Cardiac muscle cell (in vitro differentiated cells and primary cell): ENCODE data around the gene HADH. TPM values are rescaled to one million over a fixed set of nuclear protein-coding genes. Genes with fewer than 3 reads are reported as not detected.
A peak's percentile ranks its signal among the peaks of the same experiment; 100 is the strongest.

ENCODE experiments used
- DNase-seq, 2 donors: peaks; one replicate each; pipeline versions ENCODE4 v3.0.0 to v3.0.0-alpha.2; 2010 to 2017; ENCODE audit warnings: low read depth in 1 of 2, low spot score in 1 of 2
- H3K27ac ChIP-seq: fragments of 200-600 bp; sonication (generic); 2 replicates; pipeline ENCODE4 v1.5.1; 2016
- H3K27me3 ChIP-seq: fragments of 200-600 bp; sonication (generic); 2 replicates; pipeline ENCODE4 v1.6.0; 2016; ENCODE audit warnings: control low read depth
- H3K36me3 ChIP-seq: fragments of 200-600 bp; sonication (generic); 2 replicates; pipeline ENCODE4 v1.5.1; 2016; ENCODE audit warnings: control low read depth
- H3K4me1 ChIP-seq: fragments of 200-600 bp; sonication (generic); 2 replicates; pipeline ENCODE4 v1.8.1; 2017; ENCODE audit warnings: low read depth, mild to moderate bottlenecking, mixed run types
- H3K4me3 ChIP-seq: fragments of 200-600 bp; sonication (generic); 2 replicates; pipeline ENCODE4 v1.5.1; 2016; ENCODE audit warnings: mild to moderate bottlenecking
- H3K9me3 ChIP-seq: fragments of 200-600 bp; sonication (generic); 2 replicates; pipeline ENCODE4 v1.5.1; 2017; ENCODE audit warnings: low read depth, mild to moderate bottlenecking, control low read depth
- polyA plus RNA-seq: library from polyadenylated mRNA; unstranded; fragments of >200 nt; fragmentation: Nextera tagmentation; extraction: Ambion mirVana; gene quantifications from 2 replicates; pipeline ENCODE4 v1.2.1, GENCODE V29; 2016
- total RNA-seq: library from RNA; depleted of rRNA; stranded (reverse); fragments of >200 nt; gene quantifications from 2 replicates; pipeline ENCODE4 v1.2.3, GENCODE V29; 2016
- TF ChIP-seq, protein P1 (sequence below): IDR thresholded peaks from 2 replicates; pipeline ENCODE4 v1.5.1; 2012; ENCODE audit warnings: low read depth, mild to moderate bottlenecking, low read length

Gene HADH
- total and polyA plus RNA-seq, 2 experiments from 2014 or later, result 59.1 to 84.7 TPM

DNA sequence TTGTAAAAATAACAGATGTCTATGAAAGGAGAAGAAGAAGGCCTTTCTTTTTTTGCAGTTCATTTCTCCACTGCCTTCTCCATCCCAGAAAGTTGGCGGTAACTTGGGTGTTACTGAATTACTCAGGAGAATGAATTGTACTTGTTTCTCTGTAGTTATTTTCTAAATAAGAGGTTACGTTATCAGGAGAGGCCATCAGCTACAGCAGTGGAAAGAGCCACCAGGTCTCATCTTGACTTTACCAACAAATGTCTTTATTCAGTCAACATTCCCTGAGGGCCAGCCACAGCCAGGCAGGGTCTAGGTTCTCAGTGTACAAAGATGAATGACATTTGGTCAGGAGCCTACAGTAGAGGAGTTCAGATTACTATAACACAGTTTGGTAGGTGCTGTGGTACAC, 8.1 kb downstream of the HADH start:
- no peaks in the 10 kb centered on the region for H3K27me3 ChIP-seq
- TF ChIP-seq, protein P1, sequence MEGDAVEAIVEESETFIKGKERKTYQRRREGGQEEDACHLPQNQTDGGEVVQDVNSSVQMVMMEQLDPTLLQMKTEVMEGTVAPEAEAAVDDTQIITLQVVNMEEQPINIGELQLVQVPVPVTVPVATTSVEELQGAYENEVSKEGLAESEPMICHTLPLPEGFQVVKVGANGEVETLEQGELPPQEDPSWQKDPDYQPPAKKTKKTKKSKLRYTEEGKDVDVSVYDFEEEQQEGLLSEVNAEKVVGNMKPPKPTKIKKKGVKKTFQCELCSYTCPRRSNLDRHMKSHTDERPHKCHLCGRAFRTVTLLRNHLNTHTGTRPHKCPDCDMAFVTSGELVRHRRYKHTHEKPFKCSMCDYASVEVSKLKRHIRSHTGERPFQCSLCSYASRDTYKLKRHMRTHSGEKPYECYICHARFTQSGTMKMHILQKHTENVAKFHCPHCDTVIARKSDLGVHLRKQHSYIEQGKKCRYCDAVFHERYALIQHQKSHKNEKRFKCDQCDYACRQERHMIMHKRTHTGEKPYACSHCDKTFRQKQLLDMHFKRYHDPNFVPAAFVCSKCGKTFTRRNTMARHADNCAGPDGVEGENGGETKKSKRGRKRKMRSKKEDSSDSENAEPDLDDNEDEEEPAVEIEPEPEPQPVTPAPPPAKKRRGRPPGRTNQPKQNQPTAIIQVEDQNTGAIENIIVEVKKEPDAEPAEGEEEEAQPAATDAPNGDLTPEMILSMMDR, result no peak
- H3K36me3 ChIP-seq, result no peaks in the 10 kb centered on the region
- H3K4me1 ChIP-seq, result peaks cover 30% of the 10 kb centered on the region
- no peak for DNase-seq
- H3K4me3 ChIP-seq, result no peak overlapping the region
- H3K9me3 ChIP-seq, result no peaks in the 10 kb centered on the region
- H3K27ac ChIP-seq, result peak overlapping the region; percentile 83

DNA sequence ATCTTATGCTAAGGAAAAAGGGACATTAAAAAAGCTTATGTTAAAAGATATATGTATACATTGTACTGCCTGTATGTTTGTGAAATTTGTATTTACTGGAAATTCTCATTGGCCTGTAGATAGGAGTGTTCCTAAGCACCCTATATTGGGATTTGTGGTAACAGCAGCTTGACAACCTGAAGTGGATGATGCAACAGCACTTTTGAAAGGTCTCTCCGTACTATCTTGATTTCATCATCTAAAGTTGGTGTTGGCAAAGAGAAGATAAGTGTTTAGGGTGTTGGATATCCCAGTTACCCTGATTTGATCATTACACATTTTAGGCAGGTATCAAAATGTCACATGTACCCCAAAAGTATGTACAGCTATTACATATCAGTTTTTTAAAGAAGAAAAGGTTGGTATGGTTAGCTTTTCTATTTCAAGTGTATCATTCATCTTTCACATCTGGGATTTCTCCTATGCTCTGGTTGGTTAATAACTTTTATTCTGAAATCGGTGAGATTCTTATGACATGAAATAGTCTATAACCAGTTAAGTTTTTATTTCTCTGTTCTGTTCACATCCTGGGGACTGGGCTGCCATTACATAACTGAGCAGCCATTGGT, 10.3 kb downstream of the HADH start:
- Histone ChIP-seq H3K9me3 (no peaks in the 10 kb centered on the region), H3K27me3 (no peaks in the 10 kb centered on the region), H3K27ac (no peak overlapping the region), H3K36me3 (no peaks in the 10 kb centered on the region), H3K4me1 (peaks cover 20% of the 10 kb centered on the region), H3K4me3 (no peak overlapping the region)
- DNase-seq, result no peak
- TF ChIP-seq, protein P1, result no peak

DNA sequence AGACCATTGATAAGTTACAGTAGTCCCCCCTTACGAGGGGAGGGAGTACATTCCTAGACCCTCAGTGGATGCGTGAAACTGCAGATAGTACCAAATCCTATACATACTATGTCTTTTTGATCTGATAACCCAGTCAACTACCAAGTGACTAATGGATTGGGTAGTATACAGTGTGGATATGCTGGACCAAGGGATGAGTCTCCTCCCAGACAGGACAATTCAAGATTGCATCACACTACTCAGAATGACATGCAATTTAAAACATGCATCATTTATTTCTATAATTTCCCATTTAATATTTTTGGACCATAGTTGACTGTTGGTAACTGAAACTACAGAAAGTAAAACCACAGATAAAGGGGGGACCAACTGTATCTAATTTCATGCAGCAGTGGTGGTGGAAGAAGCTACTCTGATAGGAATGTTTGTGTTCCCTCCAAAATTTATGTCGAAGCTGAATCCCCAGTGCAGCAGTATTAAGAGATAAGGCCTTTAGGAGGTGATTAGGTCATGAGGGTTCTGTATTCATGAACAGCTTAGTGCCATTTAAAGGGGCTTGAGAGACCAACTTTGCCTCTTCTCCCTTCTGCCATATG, 11.9 kb downstream of the HADH start:
- H3K36me3 ChIP-seq, result no peaks in the 10 kb centered on the region
- peaks cover 20% of the 10 kb centered on the region for H3K4me1 ChIP-seq
- H3K27me3 ChIP-seq, result no peaks in the 10 kb centered on the region
- no peak overlapping the region for H3K4me3 ChIP-seq
- TF ChIP-seq, protein P1, result no peak
- no peak overlapping the region for H3K27ac ChIP-seq
- no peak for DNase-seq
- no peaks in the 10 kb centered on the region for H3K9me3 ChIP-seq

- Histone ChIP-seq H3K27ac (no peak overlapping the region), H3K36me3 (no peaks in the 10 kb centered on the region), H3K4me3 (no peak overlapping the region), H3K9me3 (no peaks in the 10 kb centered on the region), H3K4me1 (peaks cover 8% of the 10 kb centered on the region), H3K27me3 (no peaks in the 10 kb centered on the region)
- no peak for DNase-seq
- TF ChIP-seq, protein P1, result no peak
These were observed 14.4 kb downstream of the HADH start for GRCh38 chr4:108003982-108004515.

DNA sequence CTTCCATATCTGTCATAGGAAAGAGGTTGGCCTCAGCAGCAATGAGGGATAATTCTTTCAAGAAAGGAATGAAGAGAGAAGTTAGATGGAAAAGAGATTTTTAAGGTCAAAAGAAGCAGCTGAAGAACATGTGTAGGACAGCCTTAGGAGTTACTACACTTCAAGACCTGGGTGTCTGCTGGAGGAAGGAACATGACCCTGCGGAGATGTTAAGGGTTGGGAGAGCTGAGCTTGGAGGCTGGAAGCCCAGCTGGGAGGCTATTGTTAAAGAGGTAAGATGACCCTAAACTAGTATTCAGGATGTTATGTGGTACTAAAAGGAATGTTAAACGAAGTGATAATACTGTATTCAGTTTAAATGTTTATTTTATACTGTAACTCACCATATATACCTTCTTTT, 15.0 kb downstream of the HADH start:
- TF ChIP-seq, protein P1, result no peak
- no peak overlapping the region for H3K4me3 ChIP-seq

More for the DNA sequence above, 15.0 kb downstream of the HADH start:
- peaks cover 3% of the 10 kb centered on the region for H3K4me1 ChIP-seq
- no peak for DNase-seq
- no peak overlapping the region for H3K27ac ChIP-seq
- H3K27me3 ChIP-seq, result no peaks in the 10 kb centered on the region
- H3K36me3 ChIP-seq, result no peaks in the 10 kb centered on the region
- H3K9me3 ChIP-seq, result no peaks in the 10 kb centered on the region
